Activated T-helper 17 cell treated with anti-CD3 and anti-CD28 coated beads, Interleukin-2, amount 50 U/mL, for 72 hours (primary cell): ENCODE data around the gene INAVA. TPM values are rescaled to one million over a fixed set of nuclear protein-coding genes. Genes with fewer than 3 reads are reported as not detected.
"Not testable (repeated sequence)": the region's sequence is repeated elsewhere in the genome, so short reads cannot be mapped to it uniquely, and the experiment has no call there.

Experiments
- ATAC-seq: fragments of 150-1000 bp; cut with Tn5 transposase; replicated peaks from 2 replicates; pipeline ENCODE4 v1.10.0; 2021; ENCODE audit warnings: mild to moderate bottlenecking, moderate library complexity
- H3K27ac Mint-ChIP-seq: one replicate; pipeline ENCODE4 v1.8.0; 2022; ENCODE audit warnings: mixed read lengths
- H3K27me3 Mint-ChIP-seq: one replicate; pipeline ENCODE4 v1.8.0; 2022; ENCODE audit warnings: mixed read lengths
- H3K36me3 Mint-ChIP-seq: one replicate; pipeline ENCODE4 v1.8.0; 2022; ENCODE audit warnings: low read depth, mild to moderate bottlenecking, mixed read lengths
- H3K4me1 Mint-ChIP-seq: one replicate; pipeline ENCODE4 v1.8.0; 2022; ENCODE audit warnings: mixed read lengths
- H3K4me3 Mint-ChIP-seq: one replicate; pipeline ENCODE4 v1.8.0; 2022; ENCODE audit warnings: mild to moderate bottlenecking, mixed read lengths
- H3K9me3 Mint-ChIP-seq: one replicate; pipeline ENCODE4 v1.8.0; 2022; ENCODE audit warnings: mixed read lengths
- total RNA-seq, 2 donors: library from RNA; stranded (reverse); gene quantifications; one replicate each; pipeline ENCODE4 v1.2.3, GENCODE V29; 2022

The INAVA gene
- total RNA-seq, 2 donors from 2014 or later = 0.13 to 0.19 TPM

DNA sequence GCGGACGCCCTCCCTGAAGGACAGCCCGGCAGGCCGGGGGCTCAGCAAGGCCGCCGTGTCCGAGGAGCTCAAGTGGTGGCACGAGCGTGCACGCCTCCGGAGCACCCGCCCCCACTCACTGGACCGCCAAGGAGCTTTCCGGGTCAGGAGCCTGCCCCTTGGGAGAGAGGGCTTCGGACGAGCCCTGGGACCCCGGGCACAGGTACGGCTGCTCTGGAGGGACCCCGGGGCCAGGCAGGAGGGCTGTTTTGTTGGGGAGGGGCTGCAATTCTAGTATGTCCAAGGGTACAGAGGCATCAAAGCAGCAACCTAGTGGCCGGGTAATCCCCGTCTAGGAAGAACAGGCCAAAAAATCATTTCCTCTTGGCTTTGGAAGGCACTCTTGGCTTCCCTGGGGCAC is 17.2 kb downstream of the INAVA start:
- not testable (repeated sequence) for H3K9me3 Mint-ChIP-seq, H3K36me3 Mint-ChIP-seq, H3K27ac Mint-ChIP-seq, ATAC-seq, H3K4me3 Mint-ChIP-seq, H3K4me1 Mint-ChIP-seq
- peaks cover 13% of the 10 kb centered on the region for H3K27me3 Mint-ChIP-seq

DNA sequence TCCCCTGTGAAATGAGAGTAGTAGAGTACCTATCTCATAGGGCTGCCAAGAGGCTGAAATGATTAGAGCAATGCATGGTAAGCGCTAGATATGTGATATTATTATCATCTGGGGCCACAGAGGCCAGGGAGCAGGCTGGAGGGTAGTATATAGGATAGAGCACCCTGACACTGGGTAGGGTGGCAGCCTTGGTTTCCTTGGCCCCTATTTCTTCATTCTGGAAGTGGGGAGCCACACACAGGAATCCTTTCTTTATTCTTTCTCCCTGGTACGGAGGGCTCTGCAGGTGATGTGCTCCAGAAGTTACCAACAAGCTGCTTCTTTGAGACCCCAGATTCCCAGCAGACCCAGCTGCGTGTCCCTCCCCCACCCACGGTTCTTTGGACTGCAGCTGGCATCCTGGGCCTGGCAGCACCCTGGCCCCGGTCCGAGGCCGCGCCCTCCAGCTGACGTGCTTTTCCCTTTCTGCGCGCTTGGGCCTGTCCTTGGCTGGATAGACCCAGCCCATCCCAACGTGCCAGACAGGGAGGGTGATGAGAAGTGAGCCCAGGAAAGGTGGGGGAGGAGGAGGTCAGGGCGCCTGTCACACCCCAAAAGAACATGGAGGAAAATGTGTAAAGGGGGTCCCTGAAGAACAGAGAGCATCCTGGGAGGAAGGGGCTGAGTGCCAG is 18.2 kb downstream of the INAVA start:
- H3K4me1 Mint-ChIP-seq = peaks cover 5% of the 10 kb centered on the region
- H3K4me3 Mint-ChIP-seq = no peak overlapping the region
- H3K27ac Mint-ChIP-seq = no peak overlapping the region
- H3K9me3 Mint-ChIP-seq = no peaks in the 10 kb centered on the region
- ATAC-seq = no peak
- peaks cover 10% of the 10 kb centered on the region for H3K27me3 Mint-ChIP-seq
- H3K36me3 Mint-ChIP-seq = no peaks in the 10 kb centered on the region

- H3K27me3 Mint-ChIP-seq = peaks cover 3% of the 10 kb centered on the region
- no peaks in the 10 kb centered on the region for H3K36me3 Mint-ChIP-seq
Measured at GRCh38 chr1:200916152-200916551, 21.5 kb downstream of the INAVA start.

GRCh38 chr1:200916681-200917080 is 22.0 kb downstream of the INAVA start:
- H3K27me3 Mint-ChIP-seq = peaks cover 4% of the 10 kb centered on the region
- no peaks in the 10 kb centered on the region for H3K36me3 Mint-ChIP-seq
- no peak overlapping the region for H3K4me3 Mint-ChIP-seq
- H3K9me3 Mint-ChIP-seq = no peaks in the 10 kb centered on the region
- ATAC-seq = no peak
- no peak overlapping the region for H3K27ac Mint-ChIP-seq
- no peaks in the 10 kb centered on the region for H3K4me1 Mint-ChIP-seq

More at GRCh38 chr1:200916152-200916551, 21.5 kb downstream of the INAVA start:
- Mint-ChIP-seq H3K27ac (no peak overlapping the region), H3K4me3 (no peak overlapping the region), H3K9me3 (no peaks in the 10 kb centered on the region), H3K4me1 (no peaks in the 10 kb centered on the region)
- ATAC-seq = no peak

DNA sequence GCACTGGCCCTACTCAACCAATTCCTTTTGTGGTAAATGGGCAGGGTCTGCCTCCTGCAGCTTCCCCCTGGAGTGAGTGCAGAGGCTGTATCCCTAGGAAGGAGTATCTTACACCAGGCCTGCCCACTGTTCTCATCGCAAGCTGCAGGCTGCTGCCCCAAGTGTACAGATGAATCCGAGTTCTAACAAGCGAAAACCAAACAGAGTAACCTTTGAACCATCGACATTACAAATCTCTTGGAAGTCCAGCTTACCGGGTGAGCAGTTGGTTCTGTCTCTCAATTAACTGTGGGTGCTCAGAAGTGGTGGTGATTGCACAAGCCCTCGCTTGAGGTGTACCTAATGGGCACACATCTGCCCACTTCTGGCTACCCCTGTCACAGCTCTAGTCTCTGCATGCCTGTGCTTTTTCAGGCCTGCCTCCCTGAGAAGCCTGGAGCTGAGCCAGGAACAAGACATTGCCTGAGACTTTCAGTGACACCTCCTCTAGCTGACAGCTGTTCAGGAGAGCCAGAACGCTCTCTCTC is 22.7 kb downstream of the INAVA start:
- Mint-ChIP-seq H3K9me3 (no peaks in the 10 kb centered on the region), H3K27ac (no peak overlapping the region), H3K4me1 (no peaks in the 10 kb centered on the region), H3K4me3 (no peak overlapping the region), H3K36me3 (no peaks in the 10 kb centered on the region), H3K27me3 (peaks cover 7% of the 10 kb centered on the region)
- ATAC-seq = no peak

GRCh38 chr1:200918006-200918405 is 23.3 kb downstream of the INAVA start:
- H3K27ac Mint-ChIP-seq = no peak overlapping the region
- peaks cover 6% of the 10 kb centered on the region for H3K27me3 Mint-ChIP-seq
- ATAC-seq = no peak
- no peaks in the 10 kb centered on the region for H3K4me1 Mint-ChIP-seq
- H3K36me3 Mint-ChIP-seq = no peaks in the 10 kb centered on the region
- H3K9me3 Mint-ChIP-seq = no peaks in the 10 kb centered on the region
- no peak overlapping the region for H3K4me3 Mint-ChIP-seq

DNA sequence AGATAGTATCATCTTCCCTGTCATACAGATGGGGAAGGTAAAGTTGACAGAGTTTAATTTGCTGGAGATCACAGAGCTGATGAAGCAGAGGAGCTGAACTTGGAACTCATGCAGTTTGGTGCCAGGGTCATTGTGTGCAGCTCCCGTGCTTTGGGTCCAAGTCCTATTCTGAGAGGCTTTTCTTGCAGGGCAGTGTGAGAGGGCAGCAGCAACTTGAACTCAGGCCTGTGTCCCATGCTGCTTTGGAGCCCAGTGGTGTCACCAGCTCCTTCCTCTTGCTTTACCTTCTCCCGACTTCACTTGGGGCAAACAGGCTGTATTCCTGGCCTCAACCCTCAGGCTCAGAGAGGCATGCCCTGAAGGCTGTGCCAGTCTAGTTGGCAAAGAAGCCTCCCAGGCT is 24.7 kb downstream of the INAVA start:
- Mint-ChIP-seq H3K27me3 (peaks cover 8% of the 10 kb centered on the region), H3K4me3 (no peak overlapping the region)

DNA sequence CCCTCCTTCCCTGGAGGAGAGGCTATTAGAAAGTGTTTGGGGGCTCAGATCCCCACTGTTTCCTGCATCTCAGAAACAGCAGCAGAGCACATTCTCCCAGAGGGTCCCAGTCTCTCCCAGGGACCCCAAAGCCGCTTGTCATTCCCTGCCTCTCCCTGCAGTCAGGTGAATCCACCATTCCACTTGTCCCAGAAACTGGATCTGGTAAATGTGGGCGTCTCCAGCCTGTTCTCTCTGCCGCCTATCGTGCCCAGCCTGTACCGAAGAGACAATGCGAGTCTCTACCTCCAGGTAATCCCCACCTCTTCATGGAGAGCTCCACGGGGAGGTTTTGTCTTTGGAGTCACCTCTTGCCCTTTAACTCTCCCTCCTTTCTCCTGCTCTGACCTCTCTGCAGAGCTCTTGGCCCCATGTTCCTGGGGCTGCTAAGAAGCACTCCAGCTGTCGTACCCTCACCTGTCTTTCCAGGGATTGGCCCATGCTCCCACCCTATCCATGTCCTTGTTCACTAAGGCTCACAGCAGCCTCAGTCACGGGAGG is 26.9 kb downstream of the INAVA start:
- ATAC-seq = no peak
- H3K9me3 Mint-ChIP-seq = no peaks in the 10 kb centered on the region
- H3K4me3 Mint-ChIP-seq = no peak overlapping the region
- H3K4me1 Mint-ChIP-seq = peaks cover 5% of the 10 kb centered on the region
- H3K36me3 Mint-ChIP-seq = no peaks in the 10 kb centered on the region
- no peak overlapping the region for H3K27ac Mint-ChIP-seq
- H3K27me3 Mint-ChIP-seq = peaks cover 8% of the 10 kb centered on the region

More for the DNA sequence above, 24.7 kb downstream of the INAVA start:
- no peaks in the 10 kb centered on the region for H3K4me1 Mint-ChIP-seq
- no peaks in the 10 kb centered on the region for H3K9me3 Mint-ChIP-seq
- H3K27ac Mint-ChIP-seq = no peak overlapping the region
- H3K36me3 Mint-ChIP-seq = no peaks in the 10 kb centered on the region
- ATAC-seq = no peak

DNA sequence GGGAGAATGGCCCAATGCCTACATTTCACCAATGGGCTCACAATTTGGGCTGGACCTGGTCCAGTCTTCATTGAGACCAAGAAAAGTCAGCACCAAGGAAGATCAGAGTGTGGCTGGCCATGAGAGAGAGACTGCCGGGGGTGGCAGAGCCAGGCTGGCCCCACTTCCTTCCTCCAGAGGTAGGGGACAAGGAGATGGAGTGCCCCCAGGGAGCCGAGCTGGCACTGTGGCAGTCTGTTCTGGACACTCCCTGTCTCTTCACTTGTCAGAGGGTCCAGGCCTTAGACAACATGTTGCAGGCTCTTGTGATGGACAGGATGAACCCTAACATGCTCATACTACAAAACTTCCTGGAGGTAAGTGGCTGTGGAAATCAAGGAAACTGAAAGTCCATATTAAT is 27.7 kb downstream of the INAVA start:
- no peaks in the 10 kb centered on the region for H3K36me3 Mint-ChIP-seq
- no peak overlapping the region for H3K4me3 Mint-ChIP-seq
- no peaks in the 10 kb centered on the region for H3K9me3 Mint-ChIP-seq
- H3K27ac Mint-ChIP-seq = no peak overlapping the region
- ATAC-seq = no peak
- peaks cover 8% of the 10 kb centered on the region for H3K27me3 Mint-ChIP-seq
- peaks cover 5% of the 10 kb centered on the region for H3K4me1 Mint-ChIP-seq

- no peaks in the 10 kb centered on the region for H3K9me3 Mint-ChIP-seq
- H3K4me1 Mint-ChIP-seq = peaks cover 5% of the 10 kb centered on the region
- ATAC-seq = no peak
- H3K36me3 Mint-ChIP-seq = no peaks in the 10 kb centered on the region
- H3K4me3 Mint-ChIP-seq = no peak overlapping the region
- peaks cover 8% of the 10 kb centered on the region for H3K27me3 Mint-ChIP-seq
- no peak overlapping the region for H3K27ac Mint-ChIP-seq
Measured at GRCh38 chr1:200923601-200924000, 28.9 kb downstream of the INAVA start.

GRCh38 chr1:200925831-200926230 is 31.1 kb downstream of the INAVA start:
- Mint-ChIP-seq H3K27ac (no peak overlapping the region), H3K4me1 (peaks cover 9% of the 10 kb centered on the region), H3K36me3 (no peaks in the 10 kb centered on the region), H3K9me3 (no peaks in the 10 kb centered on the region), H3K27me3 (peaks cover 8% of the 10 kb centered on the region), H3K4me3 (no peak overlapping the region)
- ATAC-seq = peak; percentile 98

- Mint-ChIP-seq H3K27me3 (peaks cover 11% of the 10 kb centered on the region), H3K9me3 (peaks cover 10% of the 10 kb centered on the region), H3K4me1 (peaks cover 9% of the 10 kb centered on the region), H3K27ac (no peak overlapping the region), H3K36me3 (no peaks in the 10 kb centered on the region), H3K4me3 (no peak overlapping the region)
- no peak for ATAC-seq
Measured at GRCh38 chr1:200929530-200930278, 35.0 kb downstream of the INAVA start.

GRCh38 chr1:200930285-200930684 is 35.6 kb downstream of the INAVA start:
- H3K27ac Mint-ChIP-seq, H3K36me3 Mint-ChIP-seq, H3K9me3 Mint-ChIP-seq, ATAC-seq, H3K4me3 Mint-ChIP-seq, H3K4me1 Mint-ChIP-seq: not testable (repeated sequence)
- H3K27me3 Mint-ChIP-seq = peaks cover 11% of the 10 kb centered on the region

DNA sequence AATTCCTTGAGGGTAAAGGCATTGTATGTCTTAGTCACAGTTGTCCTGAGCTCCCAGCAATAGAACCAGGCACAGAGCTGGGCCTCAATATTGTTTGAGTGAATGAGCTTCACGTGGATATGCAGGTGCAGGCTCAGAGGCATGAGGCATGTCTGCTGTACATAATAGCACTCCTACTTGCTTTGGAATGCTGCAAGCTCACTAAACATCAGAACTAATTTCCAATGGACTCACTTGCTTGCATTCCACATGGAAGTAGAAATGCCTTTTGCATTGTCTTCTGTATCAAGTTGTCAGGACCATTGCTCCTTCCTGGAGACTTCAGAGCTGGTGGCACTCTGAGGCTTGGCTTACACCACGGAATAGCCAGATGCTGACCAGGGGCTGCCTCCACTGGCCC is 37.1 kb downstream of the INAVA start:
- peaks cover 5% of the 10 kb centered on the region for H3K4me1 Mint-ChIP-seq
- H3K9me3 Mint-ChIP-seq = peaks cover 10% of the 10 kb centered on the region
- H3K36me3 Mint-ChIP-seq = no peaks in the 10 kb centered on the region
- no peak overlapping the region for H3K27ac Mint-ChIP-seq
- peaks cover 11% of the 10 kb centered on the region for H3K27me3 Mint-ChIP-seq
- no peak for ATAC-seq
- no peak overlapping the region for H3K4me3 Mint-ChIP-seq
